ENCODE data around the gene CRTC3. TPM values are rescaled to one million over a fixed set of nuclear protein-coding genes. Genes with fewer than 3 reads are reported as not detected.

The CRTC3 gene
- total RNA-seq, 1 donor from 2014 or later, result 39.7 TPM

DNA sequence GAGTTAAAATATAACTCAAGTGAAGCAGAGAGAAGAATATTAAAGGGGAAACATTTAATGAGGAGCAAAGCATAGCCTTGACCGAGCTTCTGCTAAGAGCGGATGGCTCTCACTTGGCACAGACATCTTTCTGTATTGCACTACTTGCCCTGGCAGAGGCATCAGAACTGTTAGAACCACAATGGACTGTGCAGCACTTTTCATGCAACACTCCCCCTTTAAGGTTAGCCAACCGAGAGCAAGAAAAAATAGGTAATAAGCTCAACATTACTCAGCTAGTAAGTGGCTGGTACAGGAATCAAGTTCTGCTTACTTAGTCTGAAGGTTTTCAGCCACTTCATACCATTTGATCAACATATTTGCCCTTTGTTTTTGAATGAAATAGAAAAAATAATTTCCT lies 33.7 kb downstream of the CRTC3 start:
- Mint-ChIP-seq H3K27ac (ENCODE audit: unreplicated experiment) (no peak overlapping the region), H3K4me3 (ENCODE audit: unreplicated experiment) (no peak overlapping the region), H3K9me3 (ENCODE audit: low read depth) (peaks cover 5% of the 10 kb centered on the region), H3K4me1 (ENCODE audit: low read depth) (peaks cover 43% of the 10 kb centered on the region), H3K27me3 (ENCODE audit: low read depth) (no peaks in the 10 kb centered on the region), H3K36me3 (ENCODE audit: low read depth) (peaks cover 3% of the 10 kb centered on the region)
- TF ChIP-seq, protein P1, sequence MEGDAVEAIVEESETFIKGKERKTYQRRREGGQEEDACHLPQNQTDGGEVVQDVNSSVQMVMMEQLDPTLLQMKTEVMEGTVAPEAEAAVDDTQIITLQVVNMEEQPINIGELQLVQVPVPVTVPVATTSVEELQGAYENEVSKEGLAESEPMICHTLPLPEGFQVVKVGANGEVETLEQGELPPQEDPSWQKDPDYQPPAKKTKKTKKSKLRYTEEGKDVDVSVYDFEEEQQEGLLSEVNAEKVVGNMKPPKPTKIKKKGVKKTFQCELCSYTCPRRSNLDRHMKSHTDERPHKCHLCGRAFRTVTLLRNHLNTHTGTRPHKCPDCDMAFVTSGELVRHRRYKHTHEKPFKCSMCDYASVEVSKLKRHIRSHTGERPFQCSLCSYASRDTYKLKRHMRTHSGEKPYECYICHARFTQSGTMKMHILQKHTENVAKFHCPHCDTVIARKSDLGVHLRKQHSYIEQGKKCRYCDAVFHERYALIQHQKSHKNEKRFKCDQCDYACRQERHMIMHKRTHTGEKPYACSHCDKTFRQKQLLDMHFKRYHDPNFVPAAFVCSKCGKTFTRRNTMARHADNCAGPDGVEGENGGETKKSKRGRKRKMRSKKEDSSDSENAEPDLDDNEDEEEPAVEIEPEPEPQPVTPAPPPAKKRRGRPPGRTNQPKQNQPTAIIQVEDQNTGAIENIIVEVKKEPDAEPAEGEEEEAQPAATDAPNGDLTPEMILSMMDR (IDR thresholded peaks at IDR 0.05), result no peak
- DNase-seq (ENCODE audit: low spot score), result no peak

DNA sequence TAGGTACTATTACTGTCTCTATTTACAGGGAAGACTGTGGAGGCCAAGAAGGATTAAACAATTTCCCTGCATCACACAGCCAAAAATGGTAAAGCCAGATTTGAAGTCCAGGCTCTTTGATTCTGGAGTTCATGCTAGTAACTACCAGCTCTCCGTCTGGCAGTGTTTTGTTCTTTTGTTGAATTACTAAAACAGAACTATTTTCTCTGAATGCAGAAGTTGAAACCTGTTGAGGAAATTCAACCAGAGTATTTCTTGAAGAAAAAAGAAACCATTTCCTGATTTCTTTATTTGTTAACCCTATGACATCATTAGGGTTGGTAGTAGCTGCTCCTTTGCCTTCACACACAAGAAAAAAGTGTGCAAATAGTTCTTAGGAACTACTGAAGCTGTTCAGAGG lies 34.3 kb downstream of the CRTC3 start:
- H3K4me1 Mint-ChIP-seq (ENCODE audit: low read depth), result peaks cover 40% of the 10 kb centered on the region
- no peaks in the 10 kb centered on the region for H3K27me3 Mint-ChIP-seq (ENCODE audit: low read depth)
- peaks cover 5% of the 10 kb centered on the region for H3K9me3 Mint-ChIP-seq (ENCODE audit: low read depth)

DNA sequence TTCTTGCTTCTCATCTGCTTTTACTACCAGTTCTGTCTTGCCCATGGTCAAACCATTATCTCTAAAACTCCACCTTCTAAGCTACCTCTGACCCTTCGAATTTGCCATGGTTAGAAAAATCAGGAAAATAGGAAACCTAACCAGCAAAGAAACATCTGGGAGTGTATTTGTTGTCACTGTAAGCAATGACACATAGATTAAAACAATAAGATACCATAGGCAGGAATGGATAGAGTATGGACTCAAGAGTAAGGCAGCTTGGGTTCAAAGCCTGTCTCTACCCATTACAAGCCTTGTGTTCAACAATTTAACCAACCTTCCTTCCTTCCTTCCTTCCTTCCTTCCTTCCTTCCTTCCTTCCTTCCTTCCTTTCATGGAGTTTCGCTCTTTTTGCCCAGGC lies 34.9 kb downstream of the CRTC3 start:
- DNase-seq (ENCODE audit: low spot score), result no peak
- Mint-ChIP-seq H3K4me1 (ENCODE audit: low read depth) (peaks cover 34% of the 10 kb centered on the region), H3K27ac (ENCODE audit: unreplicated experiment) (no peak overlapping the region), H3K27me3 (ENCODE audit: low read depth) (no peaks in the 10 kb centered on the region), H3K4me3 (ENCODE audit: unreplicated experiment) (no peak overlapping the region), H3K9me3 (ENCODE audit: low read depth) (peaks cover 5% of the 10 kb centered on the region), H3K36me3 (ENCODE audit: low read depth) (peaks cover 3% of the 10 kb centered on the region)
- TF ChIP-seq, protein P1 (IDR thresholded peaks at IDR 0.05), result no peak

More for the DNA sequence above, 34.3 kb downstream of the CRTC3 start:
- Mint-ChIP-seq H3K27ac (ENCODE audit: unreplicated experiment) (no peak overlapping the region), H3K36me3 (ENCODE audit: low read depth) (peaks cover 3% of the 10 kb centered on the region), H3K4me3 (ENCODE audit: unreplicated experiment) (no peak overlapping the region)
- DNase-seq (ENCODE audit: low spot score), result no peak
- TF ChIP-seq, protein P1 (IDR thresholded peaks at IDR 0.05), result no peak

DNA sequence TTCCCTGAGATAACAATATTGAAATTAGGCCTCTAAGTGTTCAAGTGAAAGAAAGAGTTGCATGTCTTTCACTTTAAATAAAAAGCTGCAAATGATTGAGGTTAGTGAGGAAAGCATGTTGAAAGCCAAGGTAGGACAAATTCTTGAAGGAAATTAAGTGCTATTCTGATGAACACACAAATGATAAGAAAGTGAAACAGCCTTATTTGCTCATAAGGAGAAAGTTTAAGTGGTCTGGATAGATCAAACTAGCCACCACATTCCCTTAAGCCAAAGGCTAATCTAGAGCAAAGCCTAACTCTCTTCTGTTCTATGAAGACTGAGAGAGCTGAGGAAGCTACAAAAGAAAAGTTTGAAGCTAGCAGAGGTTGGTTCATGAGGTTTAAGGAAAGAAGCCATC lies 36.1 kb downstream of the CRTC3 start:
- Mint-ChIP-seq H3K27ac (ENCODE audit: unreplicated experiment) (no peak overlapping the region), H3K4me3 (ENCODE audit: unreplicated experiment) (no peak overlapping the region), H3K27me3 (ENCODE audit: low read depth) (no peaks in the 10 kb centered on the region), H3K36me3 (ENCODE audit: low read depth) (peaks cover 3% of the 10 kb centered on the region), H3K9me3 (ENCODE audit: low read depth) (no peaks in the 10 kb centered on the region), H3K4me1 (ENCODE audit: low read depth) (peaks cover 26% of the 10 kb centered on the region)
- DNase-seq (ENCODE audit: low spot score), result no peak
- TF ChIP-seq, protein P1 (IDR thresholded peaks at IDR 0.05), result no peak

DNA sequence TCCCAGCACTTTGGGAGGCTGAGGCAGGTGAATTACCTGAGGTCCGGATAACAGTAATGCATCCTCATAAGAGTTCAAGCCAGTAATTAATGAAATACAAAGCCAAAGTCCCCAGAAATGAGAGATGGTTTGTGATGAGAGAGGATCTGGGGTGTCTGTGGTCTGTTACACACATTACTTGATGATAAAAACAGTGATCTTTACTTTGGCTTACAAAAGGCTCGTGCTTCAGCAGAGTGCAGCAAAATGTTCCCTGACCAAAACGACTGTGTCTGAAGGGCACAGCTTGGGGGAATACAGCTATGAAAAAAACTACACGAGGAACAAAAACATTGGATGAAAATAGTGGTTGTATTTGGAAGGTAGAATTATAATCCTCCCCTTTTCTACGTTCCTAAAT lies 40.9 kb downstream of the CRTC3 start:
- H3K4me3 Mint-ChIP-seq (ENCODE audit: unreplicated experiment), result no peak overlapping the region
- H3K4me1 Mint-ChIP-seq (ENCODE audit: low read depth), result peaks cover 11% of the 10 kb centered on the region
- no peak overlapping the region for H3K27ac Mint-ChIP-seq (ENCODE audit: unreplicated experiment)
- TF ChIP-seq, protein P1 (IDR thresholded peaks at IDR 0.05), result no peak
- DNase-seq (ENCODE audit: low spot score), result no peak
- H3K27me3 Mint-ChIP-seq (ENCODE audit: low read depth), result no peaks in the 10 kb centered on the region
- no peaks in the 10 kb centered on the region for H3K9me3 Mint-ChIP-seq (ENCODE audit: low read depth)
- H3K36me3 Mint-ChIP-seq (ENCODE audit: low read depth), result peaks cover 2% of the 10 kb centered on the region
